Natural killer cell (primary cell): ENCODE measurements around the gene AKAP6. TPM values are rescaled to one million over a fixed set of nuclear protein-coding genes. Genes with fewer than 3 reads are reported as not detected.

Source experiments
- ATAC-seq, 3 donors: fragments of 150-1000 bp in 2 of 3; fragments of 200-7000 bp in 1 of 3; cut with Tn5 transposase; 1 replicate in 1 of 3; 2 replicates in 2 of 3; pipeline ENCODE4 v1.10.0; 2021; ENCODE audit warnings: mild to moderate bottlenecking in 2 of 3, moderate library complexity in 2 of 3
- DNase-seq, 2 donors: peaks; one replicate each; pipeline versions ENCODE4 v3.0.0 to v3.0.0-alpha.2; 2013 to 2021; ENCODE audit warnings: mixed read lengths in 1 of 2
- H3K27ac ChIP-seq: one replicate; pipeline ENCODE4 v1.5.1; 2013; ENCODE audit warnings: mild to moderate bottlenecking, low read length
- H3K27me3 ChIP-seq: one replicate; pipeline ENCODE4 v1.6.1; 2013; ENCODE audit warnings: low read length; ENCODE audit not compliant: control insufficient read depth, insufficient read depth
- H3K36me3 ChIP-seq: one replicate; pipeline ENCODE4 v1.6.1; 2013; ENCODE audit warnings: low read length; ENCODE audit not compliant: control insufficient read depth, insufficient read depth
- H3K4me1 ChIP-seq: one replicate; pipeline ENCODE4 v1.6.1; 2013; ENCODE audit warnings: low read length; ENCODE audit not compliant: control insufficient read depth, insufficient read depth
- H3K4me3 ChIP-seq: one replicate; pipeline ENCODE4 v1.5.1; 2013; ENCODE audit warnings: low read length
- H3K9me3 ChIP-seq: one replicate; pipeline ENCODE4 v1.6.1; 2013; ENCODE audit warnings: low read length; ENCODE audit not compliant: control insufficient read depth, insufficient read depth
- H3K27ac Mint-ChIP-seq, 2 donors: one replicate each; pipeline ENCODE4 v1.8.0; 2022; ENCODE audit warnings: mild to moderate bottlenecking in 2 of 2, mixed read lengths in 2 of 2, moderate library complexity in 1 of 2
- H3K27me3 Mint-ChIP-seq, 2 donors: one replicate each; pipeline ENCODE4 v1.8.0; 2022; ENCODE audit warnings: low read depth in 2 of 2, mixed read lengths in 2 of 2
- H3K36me3 Mint-ChIP-seq: one replicate; pipeline ENCODE4 v1.8.0; 2022; ENCODE audit warnings: mixed read lengths
- H3K4me1 Mint-ChIP-seq, 2 donors: one replicate each; pipeline ENCODE4 v1.8.0; 2022; ENCODE audit warnings: mixed read lengths in 2 of 2
- H3K4me3 Mint-ChIP-seq: one replicate; pipeline ENCODE4 v1.8.0; 2022; ENCODE audit warnings: mild to moderate bottlenecking, moderate library complexity, mixed read lengths
- H3K9me3 Mint-ChIP-seq, 2 donors: one replicate each; pipeline ENCODE4 v1.8.0; 2022; ENCODE audit warnings: mixed read lengths in 2 of 2
- WGBS: methylation state at CpG from one replicate; pipeline ENCODE4 v1.1.7; 2013; ENCODE audit warnings: missing lambda C conversion rate; ENCODE audit not compliant: insufficient coverage; 5-methylcytosine and 5-hydroxymethylcytosine counted together
- intact Hi-C: fragments of 100-400 bp; cut with micrococcal nuclease; formaldehyde crosslinking; loops from one replicate; pipeline ENCODE4 v1.14.2; 2022
- total RNA-seq, 4 donors: library from RNA; stranded (reverse); fragments of 120-200 nt in 1 of 4; gene quantifications; one replicate each; pipeline versions ENCODE4 v1.2.3 to v1.2.4, GENCODE V29; 2013 to 2022
- TF ChIP-seq, protein P1 (sequence below): fragments of 200-600 bp; IDR thresholded peaks from one replicate; pipeline ENCODE4 v1.8.0; 2022; ENCODE audit warnings: antibody characterized with exemption

The AKAP6 gene
- total RNA-seq, 3 donors from 2014 or later (not counting 1 experiment from before 2014, with no cell fraction given), result 0.21 to 1.3 (median 0.80) TPM

DNA sequence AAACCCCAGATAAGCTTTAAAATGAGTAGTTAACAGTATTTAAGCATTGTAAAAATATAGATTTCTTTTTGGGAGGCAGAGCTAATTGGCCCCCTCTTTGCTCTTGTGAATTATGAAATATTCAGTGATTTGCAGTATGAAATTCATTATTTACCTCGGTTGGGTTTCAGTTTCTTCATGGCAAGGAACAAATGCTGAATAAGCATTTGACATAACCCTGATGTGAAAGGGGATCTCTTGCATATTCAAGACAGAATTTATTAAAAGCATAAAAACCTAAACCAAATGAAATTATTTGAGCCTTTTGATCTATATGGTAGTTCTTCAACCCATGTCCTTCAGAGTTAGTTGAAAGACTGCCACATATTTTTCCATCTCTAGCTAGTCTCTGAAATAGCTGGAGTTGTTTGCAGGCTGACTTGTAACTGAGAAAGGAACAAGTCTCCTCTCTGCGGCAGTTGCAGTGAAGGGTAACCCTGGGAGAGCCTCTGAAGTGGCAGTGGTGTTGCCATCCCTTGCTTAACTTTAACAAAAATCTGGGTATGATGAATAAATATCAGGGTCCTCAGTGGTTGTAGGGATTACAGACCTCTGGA, 690 bp downstream of the AKAP6 start:
- no peak for ATAC-seq
- no peaks in the 10 kb centered on the region for H3K36me3 Mint-ChIP-seq

DNA sequence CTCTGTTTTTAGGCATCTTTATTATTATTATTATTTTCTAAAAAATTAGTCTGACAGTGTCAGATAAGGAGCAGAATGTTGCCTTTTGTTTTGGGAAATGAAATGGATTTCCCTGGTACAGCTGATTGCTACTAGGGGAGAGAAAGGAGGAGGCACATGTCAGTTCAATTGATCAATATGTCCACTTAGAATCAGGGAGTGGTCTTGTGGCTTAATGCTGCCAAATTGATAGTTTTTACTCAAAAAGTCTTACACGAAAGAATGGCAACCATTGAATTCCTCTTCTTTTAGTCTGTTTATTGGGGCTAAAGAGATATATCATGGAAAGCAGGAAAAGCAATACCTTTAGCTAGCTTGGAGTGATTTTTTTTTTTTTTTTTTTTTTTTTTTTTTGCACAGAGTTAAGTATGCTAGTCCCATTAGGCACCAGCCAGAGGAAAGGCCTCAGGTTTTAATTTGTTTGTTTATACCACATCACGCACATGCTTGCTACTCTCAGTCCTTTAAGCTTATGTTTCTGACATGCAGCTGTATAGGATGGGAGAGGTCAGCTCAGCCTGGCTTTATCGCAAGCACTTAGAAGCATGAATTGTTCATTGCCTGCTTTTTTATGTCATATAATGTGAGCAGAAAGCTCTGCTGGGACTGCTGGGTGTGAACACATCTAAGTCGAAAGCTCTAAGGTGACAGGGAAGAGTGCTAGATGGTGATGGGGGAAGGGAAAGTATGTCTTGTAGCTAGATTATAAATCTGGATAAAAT, 1.4 kb downstream of the AKAP6 start:
- intact Hi-C loops, result no loop called here
- no peak overlapping the region for H3K27ac ChIP-seq
- Mint-ChIP-seq H3K27me3 (no peaks in the 10 kb centered on the region), H3K4me3 (no peak overlapping the region), H3K27ac (no peak overlapping the region), H3K4me1 (no peaks in the 10 kb centered on the region), H3K9me3 (peaks cover 0 to 2% of the 10 kb centered on the region in 2 donors), H3K36me3 (no peaks in the 10 kb centered on the region)
- TF ChIP-seq, protein P1, sequence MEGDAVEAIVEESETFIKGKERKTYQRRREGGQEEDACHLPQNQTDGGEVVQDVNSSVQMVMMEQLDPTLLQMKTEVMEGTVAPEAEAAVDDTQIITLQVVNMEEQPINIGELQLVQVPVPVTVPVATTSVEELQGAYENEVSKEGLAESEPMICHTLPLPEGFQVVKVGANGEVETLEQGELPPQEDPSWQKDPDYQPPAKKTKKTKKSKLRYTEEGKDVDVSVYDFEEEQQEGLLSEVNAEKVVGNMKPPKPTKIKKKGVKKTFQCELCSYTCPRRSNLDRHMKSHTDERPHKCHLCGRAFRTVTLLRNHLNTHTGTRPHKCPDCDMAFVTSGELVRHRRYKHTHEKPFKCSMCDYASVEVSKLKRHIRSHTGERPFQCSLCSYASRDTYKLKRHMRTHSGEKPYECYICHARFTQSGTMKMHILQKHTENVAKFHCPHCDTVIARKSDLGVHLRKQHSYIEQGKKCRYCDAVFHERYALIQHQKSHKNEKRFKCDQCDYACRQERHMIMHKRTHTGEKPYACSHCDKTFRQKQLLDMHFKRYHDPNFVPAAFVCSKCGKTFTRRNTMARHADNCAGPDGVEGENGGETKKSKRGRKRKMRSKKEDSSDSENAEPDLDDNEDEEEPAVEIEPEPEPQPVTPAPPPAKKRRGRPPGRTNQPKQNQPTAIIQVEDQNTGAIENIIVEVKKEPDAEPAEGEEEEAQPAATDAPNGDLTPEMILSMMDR, result no peak
- 87% methylated on average over 4 of the region's 4 CpGs for WGBS
- no peak for DNase-seq
- H3K36me3 ChIP-seq, result no peaks in the 10 kb centered on the region
- H3K4me3 ChIP-seq, result no peak overlapping the region
- no peaks in the 10 kb centered on the region for H3K9me3 ChIP-seq
- no peak for ATAC-seq
- no peaks in the 10 kb centered on the region for H3K4me1 ChIP-seq
- no peaks in the 10 kb centered on the region for H3K27me3 ChIP-seq

More for the DNA sequence above, 690 bp downstream of the AKAP6 start:
- Mint-ChIP-seq H3K27ac (no peak overlapping the region), H3K27me3 (no peaks in the 10 kb centered on the region), H3K9me3 (peaks cover 0 to 2% of the 10 kb centered on the region in 2 donors), H3K4me1 (no peaks in the 10 kb centered on the region), H3K4me3 (no peak overlapping the region)
- no peak overlapping the region for H3K27ac ChIP-seq
- H3K9me3 ChIP-seq, result no peaks in the 10 kb centered on the region
- intact Hi-C loops, result no loop called here
- no peak for DNase-seq
- 89% methylated on average over 2 of the region's 2 CpGs for WGBS
- H3K27me3 ChIP-seq, result no peaks in the 10 kb centered on the region
- no peaks in the 10 kb centered on the region for H3K36me3 ChIP-seq
- no peaks in the 10 kb centered on the region for H3K4me1 ChIP-seq
- no peak overlapping the region for H3K4me3 ChIP-seq
- TF ChIP-seq, protein P1, result no peak

DNA sequence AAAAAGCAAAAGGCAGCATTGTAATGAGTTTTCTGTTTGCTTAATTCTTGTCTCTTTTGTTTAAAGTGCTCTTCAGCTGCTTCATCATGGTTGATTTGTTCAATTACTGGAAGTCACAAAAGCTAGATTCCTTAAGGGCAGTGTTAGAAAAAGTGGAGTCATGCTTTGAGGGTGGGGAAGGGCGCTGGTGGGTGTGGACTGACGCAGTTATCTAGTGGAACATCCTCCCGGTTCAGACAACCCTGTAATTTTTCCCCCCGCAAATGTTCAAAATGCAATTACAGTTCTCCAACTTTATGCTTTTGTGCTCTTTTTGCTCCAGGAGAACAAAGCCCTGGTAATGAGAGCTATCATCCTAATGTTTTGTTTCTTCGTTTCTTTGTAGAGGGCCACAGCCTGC, 2.1 kb downstream of the AKAP6 start:
- Histone ChIP-seq H3K4me3 (no peak overlapping the region), H3K9me3 (no peaks in the 10 kb centered on the region), H3K27ac (no peak overlapping the region), H3K4me1 (no peaks in the 10 kb centered on the region), H3K27me3 (no peaks in the 10 kb centered on the region), H3K36me3 (no peaks in the 10 kb centered on the region)
- Mint-ChIP-seq H3K27me3 (no peaks in the 10 kb centered on the region), H3K36me3 (no peaks in the 10 kb centered on the region), H3K9me3 (peaks cover 0 to 2% of the 10 kb centered on the region in 2 donors), H3K4me1 (no peaks in the 10 kb centered on the region), H3K4me3 (no peak overlapping the region), H3K27ac (no peak overlapping the region)
- WGBS, result 89% methylated on average over 5 of the region's 5 CpGs
- ATAC-seq (no peak), DNase-seq (no peak)
- TF ChIP-seq, protein P1, result no peak
- intact Hi-C loops, result no loop called here
